Liver (tissue), 3 donors: ENCODE data around the gene TCF7L2.

Experiments used
- EGR1 ChIP-seq, 2 donors: IDR thresholded peaks; 2 replicates each; pipeline ENCODE4 v1.6.1; 2016 to 2018; ENCODE audit warnings: antibody characterized with exemption in 2 of 2, low read depth in 2 of 2
- GABPA ChIP-seq, 2 donors: IDR thresholded peaks in 1 of 2; conservative IDR thresholded peaks in 1 of 2; 2 replicates each; pipeline ENCODE4 v1.6.1; 2016; ENCODE audit warnings: antibody characterized with exemption in 2 of 2, mild to moderate bottlenecking in 1 of 2, moderate library complexity in 1 of 2
- HNF4A ChIP-seq, 2 donors: conservative IDR thresholded peaks; 2 replicates each; pipeline ENCODE4 v1.6.1; 2016; ENCODE audit warnings: antibody characterized with exemption in 2 of 2, mild to moderate bottlenecking in 2 of 2
- JUND ChIP-seq, 2 donors: IDR thresholded peaks; 2 replicates each; pipeline ENCODE4 v1.6.1; 2016; ENCODE audit warnings: antibody characterized with exemption in 2 of 2
- SP1 ChIP-seq: IDR thresholded peaks from 2 replicates; pipeline ENCODE4 v1.6.1; 2018; ENCODE audit warnings: antibody characterized with exemption, mild to moderate bottlenecking
- TAF1 ChIP-seq: conservative IDR thresholded peaks from 2 replicates; pipeline ENCODE4 v1.6.1; 2016; ENCODE audit warnings: antibody characterized with exemption, mild to moderate bottlenecking
- ZBTB33 ChIP-seq: IDR thresholded peaks from 2 replicates; pipeline ENCODE4 v1.6.1; 2016; ENCODE audit warnings: antibody characterized with exemption
- TF ChIP-seq, protein P1 (sequence below): fragments of 150-350 bp; IDR thresholded peaks from 2 replicates; pipeline ENCODE4 v1.5.1; 2017; ENCODE audit warnings: improper control_type of control experiment, low read depth, low read length; ENCODE audit not compliant: missing input control
- TF ChIP-seq, protein P2 (sequence below): IDR thresholded peaks from 2 replicates; pipeline ENCODE4 v1.6.1; 2016; ENCODE audit warnings: antibody characterized with exemption
- donor health status: healthy.
- donor health status: healthy.

GRCh38 chr10:112961609-112962008, 11.6 kb downstream of the TCF7L2 start:
- TF ChIP-seq TAF1 (no peak), HNF4A (conservative IDR thresholded peaks at IDR 0.05) (no peak), ZBTB33 (no peak), SP1 (no peak), GABPA (IDR thresholded peaks at IDR 0.05 in 1 of 2, conservative IDR thresholded peaks at IDR 0.05 in 1 of 2) (no peak), JUND (IDR thresholded peaks at IDR 0.05) (no peak), EGR1 (IDR thresholded peaks at IDR 0.05; ENCODE audit: low read depth in 2 of 2) (no peak)
- TF ChIP-seq, protein P1, sequence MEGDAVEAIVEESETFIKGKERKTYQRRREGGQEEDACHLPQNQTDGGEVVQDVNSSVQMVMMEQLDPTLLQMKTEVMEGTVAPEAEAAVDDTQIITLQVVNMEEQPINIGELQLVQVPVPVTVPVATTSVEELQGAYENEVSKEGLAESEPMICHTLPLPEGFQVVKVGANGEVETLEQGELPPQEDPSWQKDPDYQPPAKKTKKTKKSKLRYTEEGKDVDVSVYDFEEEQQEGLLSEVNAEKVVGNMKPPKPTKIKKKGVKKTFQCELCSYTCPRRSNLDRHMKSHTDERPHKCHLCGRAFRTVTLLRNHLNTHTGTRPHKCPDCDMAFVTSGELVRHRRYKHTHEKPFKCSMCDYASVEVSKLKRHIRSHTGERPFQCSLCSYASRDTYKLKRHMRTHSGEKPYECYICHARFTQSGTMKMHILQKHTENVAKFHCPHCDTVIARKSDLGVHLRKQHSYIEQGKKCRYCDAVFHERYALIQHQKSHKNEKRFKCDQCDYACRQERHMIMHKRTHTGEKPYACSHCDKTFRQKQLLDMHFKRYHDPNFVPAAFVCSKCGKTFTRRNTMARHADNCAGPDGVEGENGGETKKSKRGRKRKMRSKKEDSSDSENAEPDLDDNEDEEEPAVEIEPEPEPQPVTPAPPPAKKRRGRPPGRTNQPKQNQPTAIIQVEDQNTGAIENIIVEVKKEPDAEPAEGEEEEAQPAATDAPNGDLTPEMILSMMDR, result no peak
- TF ChIP-seq, protein P2, sequence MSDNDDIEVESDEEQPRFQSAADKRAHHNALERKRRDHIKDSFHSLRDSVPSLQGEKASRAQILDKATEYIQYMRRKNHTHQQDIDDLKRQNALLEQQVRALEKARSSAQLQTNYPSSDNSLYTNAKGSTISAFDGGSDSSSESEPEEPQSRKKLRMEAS, result no peak
